HPDE6-E6E7 (cell line): ENCODE data around the gene GMDS.
A peak's percentile ranks its signal among the peaks of the same experiment; 100 is the strongest.

Source experiments
- DNase-seq: peaks from one replicate; pipeline ENCODE4 v3.0.0; 2011; ENCODE audit warnings: missing footprints; ENCODE audit errors: extremely low spot score

The GMDS gene

DNA sequence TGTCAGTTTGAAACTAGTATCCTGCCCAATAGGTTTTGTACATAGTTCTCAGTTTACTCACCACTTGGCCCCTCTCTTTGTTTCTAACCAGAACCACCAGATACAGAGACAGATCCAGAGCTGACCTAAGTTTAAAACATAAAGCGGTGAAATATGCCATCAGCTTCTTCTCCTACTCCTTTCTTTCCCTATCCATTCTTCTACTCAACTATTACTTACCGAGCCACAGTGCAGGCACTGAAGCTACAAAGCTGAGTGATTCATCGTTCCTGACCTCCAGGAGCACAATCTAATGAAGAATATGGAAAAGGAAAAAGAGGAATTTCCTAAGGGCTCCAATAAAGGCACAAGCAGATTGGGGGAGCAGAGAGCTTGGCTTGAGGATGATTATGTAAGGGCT lies 349.7 kb downstream of the GMDS start:
- DNase-seq, result no peak

DNA sequence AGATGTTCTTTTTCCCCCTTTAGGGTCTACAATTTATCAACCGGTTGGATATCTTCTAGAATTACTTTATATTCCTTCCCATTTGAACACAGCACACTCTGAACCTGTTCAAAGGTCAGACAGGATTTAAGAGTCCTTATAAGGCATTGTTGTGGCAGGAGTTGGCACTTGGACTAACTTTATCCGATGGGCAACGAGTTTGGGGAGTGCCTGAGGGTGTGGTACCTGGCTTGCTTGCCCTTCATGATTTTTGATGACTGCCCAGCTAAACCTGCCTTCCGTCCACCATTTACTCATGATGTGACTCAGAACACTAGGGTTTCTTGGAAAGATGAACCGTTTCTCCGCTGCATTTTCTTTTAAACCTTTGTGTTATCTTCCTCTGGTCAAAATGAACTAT lies 350.5 kb downstream of the GMDS start:
- DNase-seq, result peak; percentile 23

DNA sequence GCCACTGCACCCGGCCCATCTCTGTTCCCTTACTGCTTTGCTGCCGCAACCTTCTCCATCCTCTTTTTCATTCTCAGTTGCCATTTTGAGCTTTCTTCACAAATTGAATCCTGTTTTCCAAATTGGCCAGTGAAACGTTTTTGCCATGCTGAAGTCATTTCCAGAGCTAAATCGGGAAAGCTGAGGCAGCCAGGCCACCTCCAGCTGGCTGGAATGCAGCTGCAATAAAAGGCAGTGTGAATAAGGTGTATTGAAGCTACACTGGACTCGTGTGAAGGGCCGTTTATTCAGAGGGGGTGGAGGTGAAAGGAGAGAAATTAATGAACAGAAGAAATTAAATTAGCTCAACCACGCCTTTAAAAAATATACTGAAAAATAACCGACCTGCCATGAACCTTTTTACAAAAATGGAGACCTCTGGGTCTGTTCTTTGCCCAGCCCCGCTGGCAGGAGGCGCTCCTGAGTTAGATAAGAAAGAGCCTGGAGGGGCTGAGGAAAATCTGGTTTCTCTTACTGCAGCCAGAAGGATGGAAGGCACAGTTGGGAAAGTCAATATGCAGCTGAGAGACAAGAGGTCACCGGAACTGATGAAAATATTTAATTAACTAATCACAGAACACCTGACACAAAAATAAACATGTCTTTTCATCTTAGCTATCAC lies 351.8 kb downstream of the GMDS start:
- no peak for DNase-seq

DNA sequence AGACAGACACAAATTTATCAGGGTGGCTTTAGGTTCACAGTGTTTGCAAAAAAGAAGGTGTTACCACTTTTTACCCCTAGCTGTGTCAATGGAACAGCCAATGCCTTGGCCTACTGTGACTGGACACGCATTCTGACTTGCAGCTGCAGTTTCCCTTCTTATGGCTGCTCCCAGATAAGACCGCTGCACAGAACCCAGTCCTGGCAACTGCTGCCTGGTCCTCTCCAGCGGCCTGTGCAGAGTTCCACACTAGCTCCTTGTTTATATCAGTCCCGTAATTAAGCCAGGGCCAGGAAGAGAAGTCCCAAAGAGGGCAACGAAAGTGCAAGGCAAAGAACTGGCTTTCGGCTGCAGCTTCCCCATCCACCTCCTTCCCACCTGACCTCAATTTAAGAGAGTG lies 352.7 kb downstream of the GMDS start:
- DNase-seq, result no peak

DNA sequence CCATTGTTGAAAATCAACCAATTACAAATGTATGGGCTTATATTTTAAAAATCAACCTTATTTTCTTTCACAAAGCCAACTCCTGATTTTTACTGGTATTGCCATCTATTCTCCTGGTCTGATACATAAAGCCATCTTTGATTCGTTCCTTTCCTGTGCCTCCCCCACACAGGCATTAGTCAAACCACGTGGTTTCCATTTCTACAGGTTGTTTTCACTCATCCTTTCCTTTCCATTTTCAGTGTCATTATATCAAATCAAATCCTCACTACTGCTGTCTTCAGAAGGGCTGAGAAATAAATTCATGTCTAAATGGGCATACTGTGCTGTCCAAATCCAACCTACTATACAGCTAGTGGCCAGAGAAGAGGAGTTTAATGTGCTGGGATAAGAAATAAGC lies 354.4 kb downstream of the GMDS start:
- DNase-seq, result no peak

DNA sequence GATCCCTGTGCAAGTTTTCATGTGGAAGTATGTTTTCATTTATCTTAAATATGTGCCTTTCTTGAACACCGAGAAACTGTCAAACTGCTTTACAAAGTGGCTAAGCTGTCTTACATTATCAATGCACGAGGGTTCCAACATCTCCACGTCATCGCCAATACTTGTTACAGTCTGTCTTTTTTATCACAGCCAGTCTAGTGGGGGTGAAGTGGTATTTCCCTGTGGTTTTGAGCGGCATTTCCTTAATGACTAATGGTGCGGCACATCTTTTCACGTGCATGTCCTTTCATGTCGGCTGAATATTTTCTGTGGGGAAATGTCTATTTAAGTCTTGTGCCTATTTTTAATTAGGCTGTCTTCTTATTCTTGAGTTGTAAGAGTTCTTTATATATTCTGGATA lies 355.3 kb downstream of the GMDS start:
- DNase-seq, result peak; percentile 62

DNA sequence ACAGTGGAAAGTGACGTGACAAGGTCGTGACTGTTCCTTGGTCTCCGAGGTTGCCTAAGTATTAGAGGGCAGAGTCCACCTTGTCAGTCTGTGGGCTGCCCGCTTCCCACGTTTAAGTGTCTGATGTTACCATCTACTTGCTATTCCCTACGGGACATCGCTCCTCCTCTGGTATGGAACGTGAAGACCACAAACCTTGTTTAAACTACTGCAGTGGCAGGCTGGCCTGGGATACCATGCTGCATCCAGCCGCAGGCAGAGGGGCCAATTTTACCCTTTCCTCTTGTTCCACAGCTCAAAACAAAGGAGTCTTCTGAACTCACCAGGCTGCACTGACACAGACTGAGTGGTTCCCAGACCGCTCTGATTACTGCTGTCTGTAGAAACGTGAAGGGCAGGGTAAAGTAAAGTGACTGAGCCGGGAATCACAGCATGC lies 359.8 kb downstream of the GMDS start:
- DNase-seq, result no peak

DNA sequence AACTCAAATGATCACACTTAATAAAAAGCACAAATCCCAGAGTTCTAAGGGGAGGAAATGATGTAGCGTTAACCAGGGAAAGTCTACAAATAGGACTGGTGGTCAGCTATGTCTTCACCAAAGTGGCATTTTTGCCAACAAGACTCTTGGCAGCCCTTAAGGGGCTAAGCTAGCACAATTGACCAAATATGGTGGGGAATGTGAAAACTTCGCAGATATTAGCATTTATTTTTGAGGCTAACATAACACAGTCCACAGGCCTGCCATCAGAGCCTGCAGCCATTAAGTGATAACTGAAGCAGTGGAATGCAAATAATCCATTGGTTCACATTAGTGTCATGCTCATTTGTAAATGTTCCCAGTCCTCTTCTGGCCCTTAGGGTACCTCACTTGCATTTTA lies 361.1 kb downstream of the GMDS start:
- DNase-seq, result no peak

DNA sequence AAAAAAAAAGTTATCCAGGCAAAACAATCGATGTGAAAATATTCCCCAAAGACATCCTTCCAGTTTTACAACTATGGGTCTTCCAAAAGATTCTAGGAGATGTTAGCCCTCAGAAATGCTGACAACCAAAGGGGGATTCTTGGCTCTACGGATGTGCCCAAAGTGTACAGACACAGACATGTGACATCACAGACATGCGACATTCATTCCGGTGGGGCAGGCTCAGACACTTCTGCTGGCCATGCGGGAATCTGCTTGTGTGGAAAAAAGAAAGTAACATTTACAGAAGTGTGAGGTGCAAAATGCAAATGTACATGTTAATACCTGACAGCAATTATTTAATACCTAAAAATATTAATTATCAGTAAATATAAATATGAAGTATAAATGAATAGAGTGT lies 367.1 kb downstream of the GMDS start:
- no peak for DNase-seq

DNA sequence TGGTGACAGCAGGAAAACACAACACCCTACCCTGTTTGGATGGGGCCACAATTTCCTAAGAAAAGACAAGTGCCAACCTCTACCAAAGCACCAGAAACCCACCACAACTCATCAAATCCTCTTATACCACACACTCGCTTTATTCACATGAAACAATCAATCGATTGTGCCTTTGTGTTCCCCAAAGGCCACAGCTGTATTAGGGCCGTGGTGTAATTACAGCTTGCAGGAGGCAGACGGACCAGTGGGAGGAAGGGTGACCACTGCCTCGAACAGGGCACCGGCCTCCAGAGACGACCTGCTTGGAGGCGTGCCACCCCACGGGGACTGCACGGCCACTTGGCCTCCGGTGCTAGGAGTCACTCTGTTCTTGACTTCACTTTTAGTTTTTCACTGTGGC lies 371.6 kb downstream of the GMDS start:
- no peak for DNase-seq

DNA sequence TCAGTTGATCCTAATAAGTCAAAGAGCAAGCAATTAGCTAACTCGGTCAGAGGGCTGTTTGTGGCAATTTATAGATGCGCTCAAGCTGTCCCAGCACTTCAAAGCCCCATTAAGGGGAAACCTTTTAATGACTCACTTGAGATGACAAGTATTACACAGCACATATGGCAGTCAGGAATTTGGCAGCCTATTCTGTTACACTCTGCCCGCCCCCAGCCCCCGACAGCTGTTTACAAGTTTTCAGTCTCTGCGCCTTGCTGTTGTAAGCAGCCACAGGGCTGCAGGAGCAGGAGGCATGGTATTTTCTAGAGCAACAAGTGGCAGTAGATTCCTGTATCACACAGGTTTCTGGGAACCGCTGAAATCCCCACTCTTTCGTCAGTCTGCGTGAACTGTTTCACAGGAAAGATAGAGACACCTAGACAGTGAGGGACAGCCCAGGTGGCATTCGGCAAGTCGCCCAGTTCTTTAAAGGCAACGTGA lies 372.7 kb downstream of the GMDS start:
- no peak for DNase-seq

DNA sequence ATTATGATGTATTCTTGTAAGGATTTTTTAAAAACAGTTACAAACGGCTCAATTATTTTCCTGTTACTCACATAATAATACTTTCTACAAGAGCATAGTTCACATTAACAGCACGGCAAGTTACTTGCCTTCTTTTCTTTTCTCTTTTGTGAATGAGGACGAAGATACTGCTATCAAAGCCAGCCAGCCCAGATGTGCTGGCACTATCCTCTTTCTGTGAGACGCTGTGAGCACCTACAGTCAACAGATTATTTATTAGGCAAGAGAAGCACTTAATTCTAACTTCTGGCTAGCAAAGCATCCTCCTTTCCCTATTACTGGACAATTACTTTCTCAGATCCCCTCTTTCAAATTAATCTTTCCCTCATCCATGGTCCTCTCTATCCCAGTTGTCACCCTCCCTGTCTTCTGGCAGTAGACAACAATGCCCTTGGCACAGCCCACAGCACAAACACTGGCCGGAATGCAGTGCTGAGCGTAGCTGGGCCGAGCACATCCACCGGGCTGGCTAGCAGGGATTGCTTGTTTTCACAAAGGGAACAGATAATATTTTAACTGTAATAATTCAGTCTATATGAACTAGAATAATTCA lies 373.6 kb downstream of the GMDS start:
- no peak for DNase-seq

DNA sequence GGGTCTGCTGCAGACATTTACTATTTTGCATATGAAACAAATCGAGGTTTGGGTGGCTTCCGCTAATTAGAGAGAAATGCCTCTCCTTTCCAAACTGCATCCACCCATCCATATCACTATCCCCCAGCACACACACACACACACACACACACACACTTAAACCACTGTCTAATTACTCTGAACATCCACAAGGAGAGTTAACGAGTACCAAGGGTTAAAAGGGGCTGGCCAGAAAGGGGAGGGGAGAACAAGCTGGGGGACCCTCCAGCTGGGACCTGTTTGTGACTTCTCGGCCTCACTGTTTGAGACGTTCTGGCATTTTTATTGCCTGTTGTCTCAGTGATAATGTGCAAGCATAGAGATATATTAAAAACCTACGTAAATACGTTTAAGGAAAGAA lies 374.5 kb downstream of the GMDS start:
- DNase-seq, result no peak

DNA sequence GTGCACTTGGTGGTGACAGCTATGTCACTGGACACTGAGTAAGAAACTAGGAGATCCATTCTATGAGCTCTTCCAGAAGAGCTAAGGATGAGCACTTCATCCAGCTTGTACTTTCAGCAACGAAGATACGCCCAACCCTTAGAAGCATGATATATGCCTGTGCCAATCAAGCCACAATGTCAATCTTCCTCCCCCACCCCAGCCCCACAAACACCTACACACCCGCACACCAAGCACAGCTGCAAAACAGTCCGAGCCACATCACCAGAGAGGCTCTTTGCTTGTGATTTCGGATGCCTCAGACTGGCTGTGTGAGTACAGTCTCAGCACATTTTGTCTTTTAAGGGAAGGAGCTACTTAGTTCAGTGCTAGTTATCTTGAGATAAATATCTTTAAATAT lies 375.2 kb downstream of the GMDS start:
- no peak for DNase-seq

DNA sequence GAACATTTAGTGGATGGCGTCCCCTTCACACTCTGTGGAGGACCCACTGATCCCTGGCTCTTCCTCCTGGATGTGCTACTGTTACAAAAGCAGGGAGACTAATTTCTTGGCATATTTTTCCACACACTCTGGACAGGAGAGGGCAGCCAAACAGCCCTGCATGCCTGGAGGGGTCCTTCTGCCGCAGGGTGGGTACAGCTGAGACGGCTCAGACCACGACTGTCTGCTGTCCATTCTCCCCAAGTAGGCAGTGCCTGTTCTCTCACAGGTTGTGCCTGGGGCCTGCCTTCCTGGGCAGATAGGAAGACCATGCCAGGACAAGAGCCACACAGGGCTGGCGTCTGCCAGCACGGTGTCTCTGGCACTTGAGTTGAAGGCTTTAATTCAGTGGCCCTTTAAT lies 375.6 kb downstream of the GMDS start:
- DNase-seq, result no peak

DNA sequence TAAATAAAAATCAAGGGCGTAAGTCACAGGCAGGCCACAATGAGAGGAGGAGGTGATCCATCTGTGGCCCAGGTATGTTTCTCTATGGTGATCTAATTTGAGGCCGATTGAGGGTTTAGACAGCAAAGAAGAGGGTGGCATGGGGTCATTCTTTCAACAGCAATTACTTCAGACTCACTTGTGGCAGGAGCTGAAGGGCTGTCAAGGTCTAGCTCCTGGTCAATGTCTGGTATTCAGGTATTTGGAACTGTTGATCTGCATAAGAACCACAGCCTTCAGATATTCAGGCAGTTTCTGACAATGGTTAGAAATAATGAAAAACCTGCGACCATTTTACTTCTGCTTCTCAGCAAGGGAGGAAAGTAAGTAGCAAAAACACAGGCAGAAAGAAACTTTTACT lies 376.1 kb downstream of the GMDS start:
- DNase-seq, result no peak

DNA sequence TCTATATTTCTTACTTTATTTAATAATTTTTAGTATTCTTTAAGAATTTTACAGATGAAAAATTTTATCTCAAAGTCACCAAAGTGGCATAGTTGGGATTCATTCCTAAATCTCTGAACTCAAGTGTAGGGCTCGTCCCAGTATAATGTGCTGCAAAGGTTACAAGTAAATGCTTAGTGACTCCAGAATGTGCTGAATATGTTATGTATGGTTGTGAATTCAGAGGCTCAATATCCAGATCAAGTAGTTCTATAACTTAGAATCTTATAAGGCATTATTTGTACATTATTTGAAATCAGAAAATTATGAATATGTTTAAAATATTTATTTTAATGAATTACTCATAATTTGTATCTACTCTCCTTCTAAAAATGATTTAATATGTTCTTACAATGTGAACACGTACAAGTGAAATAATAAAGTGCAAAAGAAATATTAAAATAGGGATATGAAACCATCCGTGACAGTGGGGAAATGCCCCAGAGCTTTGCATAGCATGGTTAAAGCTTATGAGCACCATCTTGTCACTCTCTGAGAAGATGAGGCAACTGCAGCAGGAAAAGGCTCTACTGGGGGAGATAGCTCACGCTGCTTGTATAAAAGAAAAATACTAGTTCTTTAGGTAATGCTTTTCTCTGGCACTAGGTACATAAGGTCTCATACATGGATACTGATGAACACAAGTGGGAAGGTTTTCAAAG lies 376.7 kb downstream of the GMDS start:
- no peak for DNase-seq

DNA sequence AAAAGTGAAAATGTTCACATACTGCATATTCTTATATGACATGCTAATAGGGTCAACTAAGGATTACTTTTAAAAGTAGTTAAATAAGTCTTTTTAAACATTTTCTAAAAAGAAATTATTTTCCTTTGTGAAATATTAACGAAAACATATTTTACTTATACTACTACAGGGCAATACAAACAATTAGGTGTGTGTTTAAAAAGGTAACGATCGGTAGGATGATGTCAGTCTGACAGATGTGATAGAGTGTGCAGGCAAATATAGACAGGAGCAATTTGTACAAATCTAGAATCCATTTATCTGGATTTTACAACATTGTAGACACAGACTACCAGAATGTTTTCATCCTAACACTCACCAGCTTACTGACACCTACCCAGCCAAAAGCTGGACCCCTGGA lies 378.2 kb downstream of the GMDS start:
- DNase-seq, result no peak

DNA sequence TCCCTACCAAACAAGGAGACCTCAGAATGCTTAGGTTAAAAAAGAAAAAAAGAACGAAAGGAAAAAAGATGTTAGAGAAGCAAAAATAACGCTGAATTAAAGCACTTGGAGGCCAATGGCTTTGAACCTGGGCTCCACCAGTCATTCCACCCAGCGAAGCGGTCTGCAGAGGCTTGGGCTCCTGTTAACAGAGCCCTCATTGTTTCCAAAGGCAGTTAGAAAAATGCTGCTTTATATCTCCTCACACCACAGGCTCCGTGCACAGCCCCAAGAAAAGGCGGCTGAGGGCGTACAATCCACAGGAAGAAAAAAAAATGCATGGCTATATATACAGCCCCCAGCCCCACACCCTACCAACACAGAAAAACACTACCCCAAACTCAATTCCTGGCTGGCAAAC lies 379.8 kb downstream of the GMDS start:
- DNase-seq, result no peak

DNA sequence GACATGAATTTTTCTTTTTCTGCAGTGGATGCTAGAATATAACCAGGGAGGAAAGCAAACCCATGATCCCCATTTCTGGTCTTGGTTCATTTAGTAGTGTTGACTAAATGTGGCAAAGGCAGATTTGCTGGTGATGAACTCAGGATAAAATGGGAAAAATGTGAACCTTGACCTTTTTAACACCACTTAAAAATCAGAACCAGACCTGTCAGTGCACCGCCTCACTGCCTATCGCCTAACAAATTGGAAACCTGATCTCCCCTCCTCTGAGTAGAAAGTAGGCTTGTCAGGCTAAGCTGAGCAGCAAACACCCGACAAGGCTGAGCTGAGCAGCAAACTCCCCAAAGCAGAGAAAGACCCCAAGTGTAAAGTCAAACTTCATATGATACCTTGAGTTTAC lies 380.9 kb downstream of the GMDS start:
- peak; percentile 21 for DNase-seq

DNA sequence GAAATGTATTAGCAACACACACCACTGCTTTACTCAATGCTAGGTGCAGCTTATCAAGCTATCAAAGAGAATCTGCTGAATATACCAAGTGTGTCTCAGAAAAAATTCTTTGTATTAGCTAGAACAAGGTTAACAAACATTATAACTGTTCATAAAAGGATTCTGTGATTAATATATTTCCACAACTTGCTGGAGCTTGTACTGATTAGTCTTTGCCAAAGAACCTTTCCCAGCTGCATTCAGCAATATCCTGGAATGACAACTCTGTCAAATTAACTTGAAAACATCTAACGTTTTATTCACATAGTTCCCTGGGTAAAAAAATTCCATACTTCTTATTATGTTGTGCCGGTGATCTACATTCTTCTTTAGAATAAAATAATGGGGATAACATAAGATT lies 383.0 kb downstream of the GMDS start:
- no peak for DNase-seq

DNA sequence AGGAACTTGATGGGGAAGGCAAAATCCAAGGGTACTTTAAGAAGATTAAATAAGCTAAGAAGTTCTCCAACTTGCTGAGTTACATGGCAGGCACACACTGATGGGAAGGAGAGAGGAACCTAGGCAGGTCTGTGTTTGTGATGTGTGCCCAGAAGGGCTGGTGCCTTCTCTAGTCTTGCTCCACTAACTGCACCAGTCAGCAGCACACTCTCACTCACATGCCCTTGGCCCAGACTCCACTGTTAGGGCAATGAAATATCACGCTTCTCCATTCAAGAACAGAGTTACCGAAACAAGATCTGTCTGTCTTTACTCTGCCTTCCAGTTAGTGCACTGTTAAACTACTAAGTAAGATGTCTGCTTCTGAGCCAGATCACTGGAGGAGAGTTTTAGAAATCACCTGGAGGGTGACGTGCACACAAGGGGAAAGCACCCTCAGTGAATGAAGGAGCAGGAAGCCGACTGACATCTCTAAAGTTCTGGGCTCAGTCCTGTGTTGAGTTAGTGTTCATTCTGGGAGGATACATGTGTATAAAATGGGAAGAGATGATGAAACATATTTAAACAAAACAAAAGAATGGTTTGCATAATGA lies 384.6 kb downstream of the GMDS start:
- DNase-seq, result no peak

DNA sequence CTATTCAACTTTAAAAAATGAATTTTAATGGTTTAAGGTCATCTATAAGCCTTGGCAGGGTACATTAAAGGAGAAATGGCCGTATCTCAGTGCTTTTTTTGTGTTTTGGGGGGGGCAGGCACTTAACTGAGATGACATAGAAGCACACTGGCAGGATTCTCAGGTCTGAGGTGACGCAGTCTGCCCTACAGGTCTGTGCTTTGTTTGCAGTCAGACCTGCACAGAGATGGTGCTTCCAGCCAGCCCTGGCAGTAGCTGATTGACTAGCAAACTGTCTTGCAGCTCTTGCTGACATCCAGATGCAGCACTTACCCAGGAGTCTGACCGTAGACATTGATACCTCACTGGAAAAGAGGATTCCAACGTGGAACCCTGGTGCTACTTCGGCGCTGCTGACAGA lies 386.5 kb downstream of the GMDS start:
- DNase-seq, result no peak
